Uterus (tissue), 2 donors: Measurements from ENCODE around the gene NFKBIL1.

Source experiments
- CTCF ChIP-seq, 4 experiments: fragments of 200-600 bp in 2 of 4; fragments of 450-650 bp in 2 of 4; sonication (generic) in 2 of 4; IDR thresholded peaks; one replicate each; pipeline ENCODE4 v1.5.1; 2016 to 2019; ENCODE audit warnings: antibody characterized with exemption in 4 of 4, mild to moderate bottlenecking in 2 of 4, moderate library complexity in 1 of 4
- POLR2A ChIP-seq, 2 donors: fragments of 450-650 bp; IDR thresholded peaks; one replicate each; pipeline ENCODE4 v1.6.1; 2016; ENCODE audit warnings: antibody characterized with exemption in 2 of 2, mild to moderate bottlenecking in 1 of 2, moderate library complexity in 1 of 2

GRCh38 chr6:31582230-31582643, 34.8 kb downstream of the NFKBIL1 start, which contains the start of gene LTB:
- no peak for TF ChIP-seq CTCF (IDR thresholded peaks at IDR 0.05)
- TF ChIP-seq POLR2A (IDR thresholded peaks at IDR 0.05): no peak
